KMS-11 (cell line): ENCODE measurements around the gene CMA1.
"Not testable (repeated sequence)": the region's sequence is repeated elsewhere in the genome, so short reads cannot be mapped to it uniquely, and the experiment has no call there.

Source experiments
- H2AFZ ChIP-seq: fragments of 200-600 bp; sonication (generic); 2 replicates; pipeline ENCODE4 v1.6.1; 2016; ENCODE audit warnings: antibody characterized with exemption, mixed run types, low read depth
- H3K27ac ChIP-seq: fragments of 200-600 bp; sonication (generic); 2 replicates; pipeline ENCODE4 v1.6.1; 2016; ENCODE audit warnings: mild to moderate bottlenecking, mixed run types
- H3K27me3 ChIP-seq: fragments of 200-600 bp; sonication (generic); 2 replicates; pipeline ENCODE4 v1.6.1; 2017; ENCODE audit warnings: mild to moderate bottlenecking, low read depth, mixed run types, moderate library complexity; ENCODE audit not compliant: insufficient read depth
- H3K36me3 ChIP-seq: fragments of 200-600 bp; sonication (generic); 2 replicates; pipeline ENCODE4 v1.6.1; 2017; ENCODE audit warnings: mild to moderate bottlenecking, mixed run types; ENCODE audit not compliant: insufficient read depth
- H3K4me1 ChIP-seq: fragments of 200-600 bp; sonication (generic); 2 replicates; pipeline ENCODE4 v1.6.1; 2016; ENCODE audit warnings: mild to moderate bottlenecking, low read depth, mixed run types; ENCODE audit not compliant: poor library complexity, severe bottlenecking
- H3K4me2 ChIP-seq: fragments of 200-600 bp; sonication (generic); 2 replicates; pipeline ENCODE4 v1.7.0; 2016; ENCODE audit warnings: mild to moderate bottlenecking, mixed run types
- H3K4me3 ChIP-seq: fragments of 200-600 bp; sonication (generic); IDR thresholded peaks from 2 replicates; pipeline ENCODE4 v1.6.1; 2017; ENCODE audit warnings: low read depth, low read length, mixed read lengths; ENCODE audit not compliant: insufficient read depth
- H3K79me2 ChIP-seq: fragments of 200-600 bp; sonication (generic); 2 replicates; pipeline ENCODE4 v1.6.1; 2016; ENCODE audit warnings: low read depth, mixed run types; ENCODE audit not compliant: insufficient read depth
- H3K9ac ChIP-seq: fragments of 200-600 bp; sonication (generic); 2 replicates; pipeline ENCODE4 v1.6.1; 2016; ENCODE audit warnings: mild to moderate bottlenecking, mixed run types
- H4K20me1 ChIP-seq: fragments of 200-600 bp; sonication (generic); 2 replicates; pipeline ENCODE4 v1.6.1; 2016; ENCODE audit warnings: mild to moderate bottlenecking, mixed run types; ENCODE audit not compliant: insufficient read depth
- TF ChIP-seq, protein P1 (sequence below): fragments of 200-600 bp; sonication (generic); conservative IDR thresholded peaks from 2 replicates; pipeline ENCODE4 v1.6.1; 2017; ENCODE audit warnings: low read depth, mild to moderate bottlenecking, antibody characterized with exemption, low read length, moderate library complexity, mixed read lengths

The CMA1 gene, protein sequence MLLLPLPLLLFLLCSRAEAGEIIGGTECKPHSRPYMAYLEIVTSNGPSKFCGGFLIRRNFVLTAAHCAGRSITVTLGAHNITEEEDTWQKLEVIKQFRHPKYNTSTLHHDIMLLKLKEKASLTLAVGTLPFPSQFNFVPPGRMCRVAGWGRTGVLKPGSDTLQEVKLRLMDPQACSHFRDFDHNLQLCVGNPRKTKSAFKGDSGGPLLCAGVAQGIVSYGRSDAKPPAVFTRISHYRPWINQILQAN

DNA sequence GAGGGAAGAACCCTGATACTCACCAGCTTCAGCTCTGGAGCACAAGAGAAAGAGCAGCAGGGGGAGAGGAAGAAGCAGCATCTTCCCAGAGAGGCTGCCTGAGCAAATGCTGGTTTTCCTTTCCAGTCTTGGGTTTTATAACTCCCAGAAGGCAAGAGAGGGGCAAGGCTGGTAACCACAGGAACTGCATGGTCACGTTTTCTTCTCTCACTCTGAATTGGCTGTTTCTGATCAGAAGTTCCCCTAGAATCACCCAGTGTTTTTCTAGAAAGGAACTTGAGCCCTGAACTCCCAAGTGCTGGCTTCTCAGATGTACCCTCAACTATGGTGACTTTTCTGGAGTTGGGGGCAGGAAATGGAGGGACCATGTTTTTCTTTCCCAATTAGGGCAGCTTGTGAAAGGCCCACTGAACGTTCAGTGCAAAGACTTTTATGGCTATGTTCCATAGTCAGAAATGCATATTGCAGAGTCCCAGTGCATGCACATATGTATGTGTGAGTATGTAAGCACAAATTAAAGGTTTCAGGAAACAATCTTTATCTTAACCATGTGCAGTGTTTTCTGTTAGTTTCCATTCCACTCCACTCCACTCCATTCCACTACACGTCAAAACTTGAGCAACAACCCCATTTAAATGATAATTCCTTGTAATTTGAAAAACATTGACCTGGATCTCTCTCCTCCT is at the start of gene CMA1:
Gene CMA1 (minus strand): TSS at position 111 of the 686 bp plus-strand sequence. CDS start 30 bp downstream, at position 81.
- Histone ChIP-seq H3K4me1 (no peaks in the 10 kb centered on the region), H3K9ac (no peak within 1 kb of the TSS), H4K20me1 (no peaks in the 10 kb centered on the region), H3K27me3 (no peaks in the 10 kb centered on the region), H3K36me3 (no peaks in the 10 kb centered on the region), H3K79me2 (no peaks in the 10 kb centered on the region), H3K4me3 (no peak within 1 kb of the TSS), H3K27ac (no peak within 1 kb of the TSS), H3K4me2 (no peak within 1 kb of the TSS), H2AFZ (no peak within 1 kb of the TSS)
- TF ChIP-seq, protein P1, sequence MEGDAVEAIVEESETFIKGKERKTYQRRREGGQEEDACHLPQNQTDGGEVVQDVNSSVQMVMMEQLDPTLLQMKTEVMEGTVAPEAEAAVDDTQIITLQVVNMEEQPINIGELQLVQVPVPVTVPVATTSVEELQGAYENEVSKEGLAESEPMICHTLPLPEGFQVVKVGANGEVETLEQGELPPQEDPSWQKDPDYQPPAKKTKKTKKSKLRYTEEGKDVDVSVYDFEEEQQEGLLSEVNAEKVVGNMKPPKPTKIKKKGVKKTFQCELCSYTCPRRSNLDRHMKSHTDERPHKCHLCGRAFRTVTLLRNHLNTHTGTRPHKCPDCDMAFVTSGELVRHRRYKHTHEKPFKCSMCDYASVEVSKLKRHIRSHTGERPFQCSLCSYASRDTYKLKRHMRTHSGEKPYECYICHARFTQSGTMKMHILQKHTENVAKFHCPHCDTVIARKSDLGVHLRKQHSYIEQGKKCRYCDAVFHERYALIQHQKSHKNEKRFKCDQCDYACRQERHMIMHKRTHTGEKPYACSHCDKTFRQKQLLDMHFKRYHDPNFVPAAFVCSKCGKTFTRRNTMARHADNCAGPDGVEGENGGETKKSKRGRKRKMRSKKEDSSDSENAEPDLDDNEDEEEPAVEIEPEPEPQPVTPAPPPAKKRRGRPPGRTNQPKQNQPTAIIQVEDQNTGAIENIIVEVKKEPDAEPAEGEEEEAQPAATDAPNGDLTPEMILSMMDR, result no peak

DNA sequence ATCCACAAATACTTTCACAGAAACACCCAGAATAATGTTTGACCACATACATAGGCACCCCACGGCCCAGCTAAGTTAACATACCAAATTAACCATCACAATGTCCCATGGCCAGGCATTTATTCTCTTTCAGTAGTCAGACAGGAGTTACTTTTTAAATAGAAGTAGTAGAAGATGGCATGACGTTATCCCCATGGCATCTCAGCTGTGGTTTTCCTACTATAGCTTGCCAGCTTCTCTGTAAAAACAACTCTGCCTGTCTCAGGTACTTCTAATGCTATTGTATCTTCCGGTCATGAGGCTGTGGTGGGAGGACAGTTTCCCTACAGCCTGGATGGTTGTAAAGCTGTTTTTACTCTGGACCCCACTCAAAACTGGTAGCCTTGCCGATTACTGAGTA is 48.7 kb upstream of the CMA1 start:
- Histone ChIP-seq H2AFZ (no peak overlapping the region), H3K9ac (no peak overlapping the region), H3K27me3 (no peaks in the 10 kb centered on the region), H3K27ac (no peak overlapping the region), H4K20me1 (no peaks in the 10 kb centered on the region), H3K79me2 (no peaks in the 10 kb centered on the region), H3K4me1 (peaks cover 7% of the 10 kb centered on the region), H3K4me3 (no peak overlapping the region), H3K4me2 (no peak overlapping the region), H3K36me3 (no peaks in the 10 kb centered on the region)
- TF ChIP-seq, protein P1, result no peak

DNA sequence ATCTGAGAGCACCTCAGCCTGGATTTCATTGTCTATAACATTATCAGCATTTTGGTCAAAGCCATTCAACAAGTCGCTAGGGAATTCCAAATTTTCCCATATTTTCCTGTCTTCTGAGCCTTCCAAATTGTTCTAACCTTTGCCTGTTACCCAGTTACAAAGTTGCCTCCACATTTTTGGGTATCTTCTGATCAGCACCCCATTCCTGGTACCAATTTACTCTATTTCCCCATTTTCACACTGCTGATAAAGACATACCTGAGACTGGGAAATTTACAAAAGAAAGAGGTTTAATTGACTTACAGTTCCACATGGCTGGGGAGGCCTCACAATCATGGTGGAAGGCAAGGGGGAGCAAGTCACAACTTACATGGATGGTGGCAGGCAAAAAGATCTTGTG is 41.0 kb upstream of the CMA1 start:
- H4K20me1 ChIP-seq, H3K27me3 ChIP-seq, H3K4me2 ChIP-seq, H3K27ac ChIP-seq, H2AFZ ChIP-seq, H3K36me3 ChIP-seq, H3K4me1 ChIP-seq, H3K4me3 ChIP-seq, H3K79me2 ChIP-seq, H3K9ac ChIP-seq: not testable (repeated sequence)

DNA sequence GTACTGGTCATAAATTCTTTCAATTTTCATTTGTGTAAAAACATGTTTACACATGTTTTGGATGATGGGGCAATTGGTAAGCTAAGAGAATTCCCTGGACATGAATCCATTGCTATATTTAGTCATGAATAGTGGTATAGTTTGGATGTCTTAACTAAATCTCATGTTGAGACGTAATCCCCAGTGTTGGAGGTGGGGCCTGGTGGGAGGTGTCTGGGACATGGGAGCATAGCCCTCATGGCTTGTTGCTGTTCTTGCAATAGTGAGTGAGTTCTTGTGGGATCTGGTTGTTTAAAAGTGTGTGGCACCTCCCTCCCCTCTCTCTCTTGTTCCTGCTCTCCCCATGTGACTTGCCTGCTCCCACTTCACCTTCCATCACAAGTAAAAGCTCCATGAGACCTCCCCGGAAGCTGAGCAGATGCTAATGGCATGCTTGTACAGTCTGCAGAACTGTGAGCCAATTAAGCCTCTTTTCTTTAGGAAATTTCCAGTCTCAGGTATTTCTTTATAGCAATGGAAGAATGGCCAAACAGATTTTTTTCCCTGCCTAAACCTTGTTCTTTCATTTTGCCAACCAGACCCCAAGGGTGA is 34.4 kb upstream of the CMA1 start:
- Histone ChIP-seq H3K4me1 (no peaks in the 10 kb centered on the region), H2AFZ (no peak overlapping the region), H3K4me3 (no peak overlapping the region), H3K4me2 (no peak overlapping the region), H3K9ac (no peak overlapping the region), H3K27ac (no peak overlapping the region), H3K79me2 (no peaks in the 10 kb centered on the region), H4K20me1 (no peaks in the 10 kb centered on the region), H3K27me3 (no peaks in the 10 kb centered on the region), H3K36me3 (no peaks in the 10 kb centered on the region)
- TF ChIP-seq, protein P1, result no peak

DNA sequence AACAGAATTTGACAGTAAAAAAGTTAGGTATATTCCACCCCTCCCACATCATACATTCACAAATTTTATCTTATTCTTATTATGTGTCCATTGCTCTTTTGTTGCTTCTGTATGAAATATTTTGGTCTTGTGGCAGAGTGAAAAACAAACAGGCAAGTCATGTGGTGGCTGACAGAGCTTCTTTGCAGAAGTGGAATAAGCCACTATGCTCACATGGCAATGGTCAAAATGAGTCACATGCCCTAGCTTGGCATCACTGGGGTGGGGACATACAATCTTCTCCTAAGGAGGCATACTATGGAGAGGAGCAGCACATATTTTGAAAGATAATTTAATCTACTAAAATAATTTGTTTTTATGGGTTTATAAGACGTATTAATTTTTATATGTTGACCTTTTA is 27.7 kb upstream of the CMA1 start:
- TF ChIP-seq, protein P1, result no peak
- no peaks in the 10 kb centered on the region for H3K4me1 ChIP-seq
- H3K27ac ChIP-seq, result no peak overlapping the region
- H2AFZ ChIP-seq, result no peak overlapping the region
- no peaks in the 10 kb centered on the region for H3K27me3 ChIP-seq
- no peak overlapping the region for H3K4me2 ChIP-seq
- no peaks in the 10 kb centered on the region for H4K20me1 ChIP-seq
- no peak overlapping the region for H3K4me3 ChIP-seq
- no peaks in the 10 kb centered on the region for H3K79me2 ChIP-seq
- no peak overlapping the region for H3K9ac ChIP-seq
- H3K36me3 ChIP-seq, result no peaks in the 10 kb centered on the region
